Measurements from ENCODE around the gene CGN. TPM values are rescaled to one million over a fixed set of nuclear protein-coding genes. Genes with fewer than 3 reads are reported as not detected.

The CGN gene
- total and polyA plus RNA-seq, 3 experiments from 2014 or later: 0.36 to 1.6 (median 1.1) TPM

DNA sequence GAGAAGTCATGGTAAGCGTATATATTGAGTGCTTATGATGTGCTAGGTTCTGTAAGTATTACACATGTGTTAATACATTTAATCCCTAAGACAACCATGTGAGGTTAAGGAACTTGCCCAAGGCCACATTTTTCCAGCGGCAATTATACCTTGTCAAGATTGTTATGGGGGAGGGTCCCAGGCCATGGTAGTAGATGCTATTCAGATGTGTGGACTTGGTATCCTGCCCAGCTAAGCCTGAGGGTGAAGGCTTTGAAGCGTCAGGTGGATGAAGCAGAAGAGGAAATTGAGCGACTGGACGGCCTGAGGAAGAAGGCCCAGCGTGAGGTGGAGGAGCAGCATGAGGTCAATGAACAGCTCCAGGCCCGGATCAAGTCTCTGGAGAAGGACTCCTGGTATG lies 25.3 kb downstream of the CGN start:
- ChIA-PET CTCF (interaction anchor here (0.6 kb wide), 1 partner anchor 8 kb away, joined by 3 read pairs; no protein-coding TSS in a partner anchor), POLR2A (no interaction called here)
- Histone ChIP-seq H3K36me3 (ENCODE audit: insufficient read depth, low read length) (no peaks in the 10 kb centered on the region), H3K9me3 (ENCODE audit: low read length) (no peaks in the 10 kb centered on the region), H3K4me3 (ENCODE audit: low read length) (no peak overlapping the region), H3K4me1 (ENCODE audit: insufficient read depth, low read length) (peaks cover 17% of the 10 kb centered on the region), H3K27ac (ENCODE audit: low read depth, low read length) (no peak overlapping the region), H3K27me3 (ENCODE audit: insufficient read depth, low read length, poor library complexity, severe bottlenecking) (no peaks in the 10 kb centered on the region)
- no peak overlapping the region for H3K27ac Mint-ChIP-seq
- peak overlapping the region in 1 of 7 donors; percentile 24 for H3K4me3 Mint-ChIP-seq
- H3K27me3 Mint-ChIP-seq: peaks cover 0 to 3% of the 10 kb centered on the region in 2 donors
- peaks cover 0 to 5% (median 0%) of the 10 kb centered on the region in 3 donors for H3K36me3 Mint-ChIP-seq
- H3K4me1 Mint-ChIP-seq: peaks cover 18 to 22% (median 18%) of the 10 kb centered on the region in 3 donors
- DNase-seq: no peak
- H3K9me3 Mint-ChIP-seq: no peaks in the 10 kb centered on the region

- no peaks in the 10 kb centered on the region for H3K9me3 ChIP-seq (ENCODE audit: low read length)
- Mint-ChIP-seq H3K36me3 (peaks cover 0 to 5% (median 0%) of the 10 kb centered on the region in 3 donors), H3K4me1 (peaks cover 23 to 26% (median 23%) of the 10 kb centered on the region in 3 donors), H3K27me3 (peaks cover 2 to 9% of the 10 kb centered on the region in 2 donors), H3K4me3 (no peak overlapping the region), H3K9me3 (no peaks in the 10 kb centered on the region), H3K27ac (peak overlapping the region in 1 of 8 donors; percentile 21)
- no peak overlapping the region for H3K27ac ChIP-seq (ENCODE audit: low read depth, low read length)
- peaks cover 17% of the 10 kb centered on the region for H3K4me1 ChIP-seq (ENCODE audit: insufficient read depth, low read length)
- no peak overlapping the region for H3K4me3 ChIP-seq (ENCODE audit: low read length)
- CTCF ChIA-PET: interaction anchor here (0.9 kb wide), 1 partner anchor 12 kb away, joined by 3 read pairs; no protein-coding TSS in a partner anchor
- H3K27me3 ChIP-seq (ENCODE audit: insufficient read depth, low read length, poor library complexity, severe bottlenecking): no peaks in the 10 kb centered on the region
- POLR2A ChIA-PET: no interaction called here
- no peak for DNase-seq
- no peaks in the 10 kb centered on the region for H3K36me3 ChIP-seq (ENCODE audit: insufficient read depth, low read length)
These were observed 25.9 kb downstream of the CGN start for GRCh38 chr1:151537112-151537511.

- Histone ChIP-seq H3K27ac (ENCODE audit: low read depth, low read length) (peak overlapping the region; percentile 62), H3K4me3 (ENCODE audit: low read length) (peak overlapping the region; percentile 82), H3K9me3 (ENCODE audit: low read length) (no peaks in the 10 kb centered on the region), H3K36me3 (ENCODE audit: insufficient read depth, low read length) (no peaks in the 10 kb centered on the region), H3K4me1 (ENCODE audit: insufficient read depth, low read length) (peaks cover 17% of the 10 kb centered on the region), H3K27me3 (ENCODE audit: insufficient read depth, low read length, poor library complexity, severe bottlenecking) (no peaks in the 10 kb centered on the region)
- ChIA-PET POLR2A (no interaction called here), CTCF (no interaction called here)
- Mint-ChIP-seq H3K27ac (peak overlapping the region in 2 of 8 donors; percentile 31 to 94), H3K9me3 (no peaks in the 10 kb centered on the region), H3K36me3 (peaks cover 0 to 5% (median 0%) of the 10 kb centered on the region in 3 donors), H3K27me3 (peaks cover 3 to 9% of the 10 kb centered on the region in 2 donors), H3K4me3 (peak overlapping the region; percentile 90 to 98 (median 94)), H3K4me1 (peaks cover 23 to 26% (median 23%) of the 10 kb centered on the region in 3 donors)
- DNase-seq: peak in 2 of 5 donors; percentile 3 to 4
These were observed 28.3 kb downstream of the CGN start for GRCh38 chr1:151539321-151540020.

DNA sequence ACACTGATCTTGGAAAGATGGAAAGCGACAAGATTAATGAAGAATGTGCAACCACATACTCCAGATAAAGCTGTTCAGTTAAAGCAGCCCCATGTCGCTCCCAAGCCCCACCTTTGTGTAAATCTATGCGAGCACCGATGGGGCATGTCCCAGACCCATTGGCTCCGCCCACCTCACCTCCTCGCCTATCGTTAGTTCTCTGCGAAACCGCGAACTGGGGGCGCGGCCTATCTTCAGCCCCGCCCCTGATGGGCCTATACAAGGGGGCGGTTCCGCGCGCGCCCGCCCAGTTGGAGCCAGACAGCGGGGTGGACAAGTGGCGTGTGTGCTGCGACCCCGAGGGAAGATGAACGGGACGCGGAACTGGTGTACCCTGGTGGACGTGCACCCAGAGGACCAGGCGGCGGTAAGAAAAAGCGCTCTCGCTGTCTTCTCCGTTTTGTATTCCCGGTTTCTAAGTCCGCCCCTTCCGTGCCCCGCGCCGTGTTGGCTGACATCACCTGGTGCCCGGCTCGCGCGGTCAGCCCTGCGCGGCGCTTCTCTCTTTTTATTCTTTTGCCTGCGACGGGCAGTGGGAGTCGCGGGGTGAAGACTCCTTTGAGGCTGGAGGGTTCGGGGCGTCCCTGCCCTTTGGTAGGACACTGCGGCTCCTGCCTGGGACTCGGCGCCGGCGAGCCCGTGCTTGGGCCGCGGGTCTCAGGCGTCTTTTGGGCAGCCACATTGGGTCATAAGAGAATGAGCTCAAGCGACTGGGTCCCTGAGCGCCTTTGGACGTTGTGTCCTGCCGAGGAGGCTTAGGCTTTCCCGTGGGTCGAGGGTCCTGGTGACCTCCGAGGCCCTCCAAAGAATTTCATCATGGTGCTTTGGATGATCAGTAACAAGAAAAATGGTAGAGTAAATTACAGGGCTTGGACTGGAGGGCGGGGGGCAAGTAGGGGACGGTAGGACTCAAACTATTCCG lies 29.1 kb downstream of the CGN start, which contains the start of gene TUFT1:
Gene TUFT1, plus strand, starts transcription at position 289 of the 961 bp plus-strand sequence. Its CDS starts 58 bp downstream, at position 347.
- Mint-ChIP-seq H3K4me1 (peaks cover 23 to 26% (median 23%) of the 10 kb centered on the region in 3 donors), H3K27ac (peak within 1 kb of the TSS; percentile 31 to 96 (median 90)), H3K4me3 (peak within 1 kb of the TSS; percentile 90 to 98 (median 94)), H3K9me3 (no peaks in the 10 kb centered on the region), H3K27me3 (peaks cover 3 to 9% of the 10 kb centered on the region in 2 donors), H3K36me3 (peaks cover 0 to 5% (median 0%) of the 10 kb centered on the region in 3 donors)
- ChIA-PET POLR2A (no interaction called here), CTCF (interaction anchor here (1.2 kb wide), 1 partner anchor 29 kb away, joined by 3 read pairs; the partner anchor contains the start of gene CGN)
- Histone ChIP-seq H3K9me3 (ENCODE audit: low read length) (no peaks in the 10 kb centered on the region), H3K4me3 (ENCODE audit: low read length) (peak within 1 kb of the TSS; percentile 82), H3K27ac (ENCODE audit: low read depth, low read length) (peak within 1 kb of the TSS; percentile 62), H3K4me1 (ENCODE audit: insufficient read depth, low read length) (peaks cover 17% of the 10 kb centered on the region), H3K27me3 (ENCODE audit: insufficient read depth, low read length, poor library complexity, severe bottlenecking) (no peaks in the 10 kb centered on the region), H3K36me3 (ENCODE audit: insufficient read depth, low read length) (no peaks in the 10 kb centered on the region)
- peak; percentile 91 to 95 (median 92) for DNase-seq

GRCh38 chr1:151540982-151541377 lies 29.8 kb downstream of the CGN start:
- Histone ChIP-seq H3K36me3 (ENCODE audit: insufficient read depth, low read length) (no peaks in the 10 kb centered on the region), H3K4me1 (ENCODE audit: insufficient read depth, low read length) (peaks cover 17% of the 10 kb centered on the region), H3K27ac (ENCODE audit: low read depth, low read length) (no peak overlapping the region), H3K4me3 (ENCODE audit: low read length) (peak overlapping the region; percentile 82), H3K27me3 (ENCODE audit: insufficient read depth, low read length, poor library complexity, severe bottlenecking) (no peaks in the 10 kb centered on the region), H3K9me3 (ENCODE audit: low read length) (no peaks in the 10 kb centered on the region)
- Mint-ChIP-seq H3K4me3 (peak overlapping the region; percentile 90 to 98 (median 94)), H3K4me1 (peaks cover 23 to 26% (median 23%) of the 10 kb centered on the region in 3 donors), H3K36me3 (peaks cover 0 to 5% (median 0%) of the 10 kb centered on the region in 3 donors), H3K27ac (peak overlapping the region in 6 of 8 donors; percentile 53 to 96 (median 90)), H3K9me3 (no peaks in the 10 kb centered on the region), H3K27me3 (peaks cover 3 to 9% of the 10 kb centered on the region in 2 donors)
- ChIA-PET POLR2A (no interaction called here), CTCF (interaction anchor here (1.0 to 1.2 kb wide), 2 partner anchors 30 to 53 kb away, joined by 3 read pairs; partner anchors contain the start of gene CGN)
- no peak for DNase-seq

DNA sequence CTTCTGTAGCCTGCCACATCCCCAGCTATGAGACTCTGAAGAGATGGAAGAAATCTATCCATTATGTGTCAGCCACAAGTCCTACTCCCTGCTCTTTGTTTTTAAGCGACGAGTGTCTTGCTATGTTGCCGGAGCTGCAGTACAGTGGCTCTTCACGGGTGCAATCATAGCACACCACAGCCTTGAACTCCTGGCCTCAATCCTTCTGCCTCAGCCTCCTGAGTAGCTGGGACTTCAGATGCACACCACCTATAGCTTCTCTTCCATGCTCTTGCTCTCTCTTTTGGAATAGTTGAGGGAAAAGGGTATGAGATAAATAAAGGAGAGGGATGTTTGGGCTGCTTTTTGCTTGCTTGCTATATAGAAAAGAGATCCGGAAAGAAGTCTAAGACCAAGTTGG lies 30.6 kb downstream of the CGN start:
- Histone ChIP-seq H3K27me3 (ENCODE audit: insufficient read depth, low read length, poor library complexity, severe bottlenecking) (no peaks in the 10 kb centered on the region), H3K4me1 (ENCODE audit: insufficient read depth, low read length) (peaks cover 17% of the 10 kb centered on the region), H3K4me3 (ENCODE audit: low read length) (no peak overlapping the region), H3K27ac (ENCODE audit: low read depth, low read length) (no peak overlapping the region), H3K36me3 (ENCODE audit: insufficient read depth, low read length) (no peaks in the 10 kb centered on the region), H3K9me3 (ENCODE audit: low read length) (no peaks in the 10 kb centered on the region)
- peaks cover 0 to 5% (median 0%) of the 10 kb centered on the region in 3 donors for H3K36me3 Mint-ChIP-seq
- no peak for DNase-seq
- peaks cover 23 to 26% (median 23%) of the 10 kb centered on the region in 3 donors for H3K4me1 Mint-ChIP-seq
- CTCF ChIA-PET: interaction anchor here (1.0 to 1.2 kb wide), 2 partner anchors 31 to 52 kb away, joined by 3 read pairs; partner anchors contain the start of gene CGN
- H3K27ac Mint-ChIP-seq: no peak overlapping the region
- H3K27me3 Mint-ChIP-seq: peaks cover 3 to 9% of the 10 kb centered on the region in 2 donors
- POLR2A ChIA-PET: no interaction called here
- no peaks in the 10 kb centered on the region for H3K9me3 Mint-ChIP-seq
- H3K4me3 Mint-ChIP-seq: peak overlapping the region; percentile 90 to 98 (median 94)

DNA sequence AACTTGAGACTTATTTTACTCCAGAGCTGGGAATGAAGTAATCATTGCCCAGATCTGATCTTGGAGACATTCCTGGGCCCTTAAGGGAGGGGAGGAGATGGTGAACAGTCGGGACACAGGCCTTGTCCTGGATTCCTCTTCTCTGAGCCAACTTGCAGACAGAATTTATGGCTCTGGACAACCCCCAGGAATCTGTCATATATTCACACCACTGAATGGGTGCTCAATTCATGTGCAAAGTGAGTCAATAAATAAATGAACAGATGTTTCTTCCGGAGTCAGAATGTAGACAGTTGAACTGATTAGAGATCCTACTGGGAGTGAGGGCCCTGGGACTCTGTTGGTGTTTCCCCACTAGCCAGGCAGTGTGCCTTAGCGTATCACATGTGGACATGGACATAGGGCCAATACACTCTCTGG lies 31.5 kb downstream of the CGN start:
- no peak overlapping the region for H3K27ac Mint-ChIP-seq
- CTCF ChIA-PET: no interaction called here
- H3K4me3 Mint-ChIP-seq: peak overlapping the region in 1 of 7 donors; percentile 91

More for the DNA sequence above, 31.5 kb downstream of the CGN start:
- Histone ChIP-seq H3K9me3 (ENCODE audit: low read length) (no peaks in the 10 kb centered on the region), H3K36me3 (ENCODE audit: insufficient read depth, low read length) (no peaks in the 10 kb centered on the region), H3K27me3 (ENCODE audit: insufficient read depth, low read length, poor library complexity, severe bottlenecking) (no peaks in the 10 kb centered on the region), H3K4me1 (ENCODE audit: insufficient read depth, low read length) (peaks cover 17% of the 10 kb centered on the region), H3K4me3 (ENCODE audit: low read length) (no peak overlapping the region), H3K27ac (ENCODE audit: low read depth, low read length) (no peak overlapping the region)
- DNase-seq: no peak
- Mint-ChIP-seq H3K36me3 (peaks cover 0 to 5% (median 0%) of the 10 kb centered on the region in 3 donors), H3K27me3 (peaks cover 3 to 9% of the 10 kb centered on the region in 2 donors), H3K4me1 (peaks cover 26% of the 10 kb centered on the region in 3 donors), H3K9me3 (no peaks in the 10 kb centered on the region)
- POLR2A ChIA-PET: interaction anchor here (0.6 kb wide), 1 partner anchor 8 kb away, joined by 3 read pairs; no protein-coding TSS in a partner anchor

All from CD8-positive, alpha-beta memory T cell (primary cell).